Peyer's patch (tissue), 4 donors: ENCODE data around the gene RPS27.

ENCODE experiments used
- CTCF ChIP-seq, 6 experiments: fragments of 450-650 bp in 4 of 6; fragments of 200-600 bp in 2 of 6; sonication (generic) in 1 of 6; IDR thresholded peaks; one replicate each; pipeline ENCODE4 v1.5.1; 2017 to 2019; ENCODE audit warnings: antibody characterized with exemption in 6 of 6, mild to moderate bottlenecking in 3 of 6, moderate library complexity in 1 of 6
- POLR2A ChIP-seq, 2 donors: fragments of 450-650 bp; IDR thresholded peaks; one replicate each; pipeline ENCODE4 v1.5.1; 2017; ENCODE audit warnings: antibody characterized with exemption in 2 of 2, mild to moderate bottlenecking in 2 of 2, moderate library complexity in 2 of 2

- TF ChIP-seq CTCF (IDR thresholded peaks at IDR 0.05) = no peak
- TF ChIP-seq POLR2A (IDR thresholded peaks at IDR 0.05) = no peak
Observed at GRCh38 chr1:153976819-153977249, 13.7 kb upstream of the RPS27 start.
